HepG2 (cell line): ENCODE data around the gene FAAP20. TPM values are rescaled to one million over a fixed set of nuclear protein-coding genes. Genes with fewer than 3 reads are reported as not detected.

ENCODE experiments used
- ARNT2 ChIP-seq: sonication (generic); formaldehyde crosslinking; IDR thresholded peaks from 2 replicates; pipeline ENCODE4 v1.8.0; 2022; ENCODE audit warnings: mild to moderate bottlenecking, low read depth, missing genetic modification reagents, moderate library complexity
- ESRRA ChIP-seq: sonication (generic); formaldehyde crosslinking; IDR thresholded peaks from 2 replicates; pipeline ENCODE4 v1.5.1; 2020; ENCODE audit warnings: mild to moderate bottlenecking, low read depth, missing genetic modification reagents
- ISL2 ChIP-seq: sonication (generic); formaldehyde crosslinking; IDR thresholded peaks from 2 replicates; pipeline ENCODE4 v1.5.0; 2020; ENCODE audit warnings: missing genetic modification reagents
- MEIS2 ChIP-seq: sonication (generic); formaldehyde crosslinking; IDR thresholded peaks from 2 replicates; pipeline ENCODE4 v1.9.0; 2021; ENCODE audit warnings: mild to moderate bottlenecking, missing genetic modification reagents
- TAF15 ChIP-seq: fragments of 200-400 bp; formaldehyde crosslinking; IDR thresholded peaks from one replicate; pipeline ENCODE4 v1.6.1; 2018; ENCODE audit warnings: mild to moderate bottlenecking, low read depth, low read length; ENCODE audit not compliant: poor library complexity, severe bottlenecking
- TBL1XR1 ChIP-seq: fragments of 150-350 bp; IDR thresholded peaks from 2 replicates; pipeline ENCODE4 v1.6.1; 2014; ENCODE audit warnings: borderline replicate concordance, low read length; ENCODE audit not compliant: partially characterized antibody
- TBX2 ChIP-seq: sonication (generic); formaldehyde crosslinking; IDR thresholded peaks from 2 replicates; pipeline ENCODE4 v1.5.0; 2020; ENCODE audit warnings: missing genetic modification reagents, mild to moderate bottlenecking, borderline replicate concordance
- ZBTB40 ChIP-seq, 2 experiments: fragments of 450-650 bp in 1 of 2; sonication (generic) in 1 of 2; formaldehyde crosslinking in 1 of 2; IDR thresholded peaks; 2 replicates each; pipeline versions ENCODE4 v1.6.1 to v1.8.0; 2016 to 2022; ENCODE audit warnings: antibody characterized with exemption in 1 of 2, mild to moderate bottlenecking in 1 of 2, missing genetic modification reagents in 1 of 2
- ZC3H13 ChIP-seq: sonication (generic); formaldehyde crosslinking; IDR thresholded peaks from 2 replicates; pipeline ENCODE4 v1.8.1; 2023; ENCODE audit warnings: mild to moderate bottlenecking, missing genetic modification reagents, moderate library complexity
- ZFP36 ChIP-seq: fragments of 150-350 bp; IDR thresholded peaks from 2 replicates; pipeline ENCODE4 v1.6.1; 2018; ENCODE audit warnings: borderline replicate concordance, low read length, low read depth; ENCODE audit not compliant: partially characterized antibody
- ZNF343 ChIP-seq: sonication (generic); formaldehyde crosslinking; IDR thresholded peaks from 2 replicates; pipeline ENCODE4 v1.4.0; 2020; ENCODE audit warnings: mild to moderate bottlenecking, missing genetic modification reagents
- ZNF460 ChIP-seq: sonication (generic); formaldehyde crosslinking; IDR thresholded peaks from 2 replicates; pipeline ENCODE4 v1.5.1; 2020; ENCODE audit warnings: missing genetic modification reagents, mild to moderate bottlenecking, borderline replicate concordance
- ZNF687 ChIP-seq: sonication (generic); formaldehyde crosslinking; IDR thresholded peaks from 2 replicates; pipeline ENCODE4 v1.5.1; 2020; ENCODE audit warnings: mild to moderate bottlenecking, missing genetic modification reagents, moderate library complexity
- ZNF772 ChIP-seq: sonication (generic); formaldehyde crosslinking; IDR thresholded peaks from 2 replicates; pipeline ENCODE4 v1.5.0; 2020; ENCODE audit warnings: mild to moderate bottlenecking, missing genetic modification reagents
- ZNF879 ChIP-seq: sonication (generic); formaldehyde crosslinking; IDR thresholded peaks from 2 replicates; pipeline ENCODE4 v1.8.1; 2023; ENCODE audit warnings: missing genetic modification reagents
- polyA plus RNA-seq, 8 experiments: library from polyadenylated mRNA; depleted of rRNA in 3 of 8; stranded (reverse) in 7 of 8; unstranded in 1 of 8; fragments of >200 nt; fragmentation: Illumina TruSeq in 4 of 8; extraction: Trizol in 4 of 8; gene quantifications; 2 replicates each; pipeline versions ENCODE4 v1.2.1 to v1.2.3, GENCODE V29; 2011 to 2016; ENCODE audit warnings: low read depth in 4 of 8, missing spikeins in 1 of 8, mixed read lengths in 1 of 8; ENCODE audit not compliant: insufficient read depth in 1 of 8
- total RNA-seq, 5 experiments: library from RNA; depleted of rRNA; stranded (reverse); fragments of >200 nt; fragmentation: Illumina TruSeq; extraction: Trizol; gene quantifications; 2 replicates each; pipeline ENCODE4 v1.2.3, GENCODE V29; 2016; ENCODE audit warnings: low read depth in 1 of 5

FAAP20 gene
- total and polyA plus RNA-seq, 2 of the 13 experiments (the other 11 are each of a cell fraction or from before 2014, with no cell fraction given): 9.6 to 10.8 TPM

GRCh38 chr1:2193514-2194281, 874 bp downstream of the FAAP20 start (continued):
- TF ChIP-seq ZBTB40 (IDR thresholded peaks at IDR 0.05) (no peak), ZBTB40 (CRISPR knock-in tag; IDR thresholded peaks at IDR 0.05) (peak; percentile 55; the same call in 1 of the 2 replicates), MEIS2 (CRISPR knock-in tag) (0 out of 2 replicates have a peak, but pooled peaks have one; percentile 32), TBX2 (peak; percentile 52; the same call in 1 of the 2 replicates), ZNF772 (peak; percentile 4; the same call in 1 of the 2 replicates), ZNF879 (CRISPR knock-in tag) (peak; percentile 64; the same call in 1 of the 2 replicates), ZNF687 (CRISPR knock-in tag) (peak; percentile 84), TAF15 (peak; percentile 17), ZNF343 (CRISPR knock-in tag) (no peak), ZFP36 (no peak), ESRRA (peak; percentile 24; the same call in 1 of the 2 replicates), ZC3H13 (CRISPR knock-in tag) (no peak), ARNT2 (CRISPR knock-in tag) (0 out of 2 replicates have a peak, but pooled peaks have one; percentile 35), ISL2 (peak; percentile 32; the same call in 1 of the 2 replicates), ZNF460 (CRISPR knock-in tag) (no peak), TBL1XR1 (no peak)
